K562 (cell line): Measurements from ENCODE around the gene CEND1. TPM values are rescaled to one million over a fixed set of nuclear protein-coding genes. Genes with fewer than 3 reads are reported as not detected.

Source experiments
- E2F3 ChIP-seq: fragments of 250-450 bp; sonication (Bioruptor Pico); IDR thresholded peaks from 2 replicates; pipeline ENCODE4 v1.4.0; 2020; ENCODE audit warnings: mild to moderate bottlenecking
- ESRRB ChIP-seq: fragments of 250-450 bp; sonication (Bioruptor Pico); IDR thresholded peaks from 2 replicates; pipeline ENCODE4 v1.5.0; 2020; ENCODE audit warnings: mild to moderate bottlenecking, moderate library complexity, borderline replicate concordance
- FOXP1 ChIP-seq: sonication (generic); formaldehyde crosslinking; IDR thresholded peaks from 2 replicates; pipeline ENCODE4 v1.8.0; 2022; ENCODE audit warnings: mild to moderate bottlenecking, missing genetic modification reagents
- HMG20A ChIP-seq: fragments of 450-650 bp; formaldehyde crosslinking; conservative IDR thresholded peaks from 2 replicates; pipeline ENCODE4 v1.4.0; 2020; ENCODE audit warnings: mild to moderate bottlenecking, mixed read lengths
- ILF3 ChIP-seq: fragments of 450-650 bp; IDR thresholded peaks from 2 replicates; pipeline ENCODE4 v1.6.1; 2018; ENCODE audit warnings: antibody characterized with exemption, mild to moderate bottlenecking, moderate library complexity, borderline replicate concordance
- KAT8 ChIP-seq: fragments of 450-650 bp; IDR thresholded peaks from 2 replicates; pipeline ENCODE4 v1.6.1; 2016; ENCODE audit warnings: low read depth, mild to moderate bottlenecking
- MTA3 ChIP-seq: fragments of 450-650 bp; formaldehyde crosslinking; IDR thresholded peaks from 2 replicates; pipeline ENCODE4 v1.6.1; 2017; ENCODE audit warnings: mild to moderate bottlenecking, borderline replicate concordance
- NEUROD1 ChIP-seq: fragments of 150-350 bp; IDR thresholded peaks from 2 replicates; pipeline ENCODE4 v1.6.1; 2014; ENCODE audit warnings: borderline replicate concordance, low read length, low read depth; ENCODE audit not compliant: partially characterized antibody
- RCOR1 ChIP-seq, 2 experiments: IDR thresholded peaks; 2 replicates each; pipeline ENCODE4 v1.6.1; 2012; ENCODE audit warnings: low read depth in 2 of 2, low read length in 2 of 2, borderline replicate concordance in 1 of 2, improper control_type of control experiment in 1 of 2
- SRF ChIP-seq, 2 experiments: fragments of 250-450, 450-650 bp in 1 of 2; sonication (Bioruptor Pico) in 1 of 2; sonication (generic) in 1 of 2; formaldehyde crosslinking; IDR thresholded peaks; 2 replicates each; pipeline versions ENCODE4 v1.5.0 to v1.5.1; 2020 to 2022; ENCODE audit warnings: mild to moderate bottlenecking in 1 of 2, missing genetic modification reagents in 1 of 2
- TCF7L2 ChIP-seq: fragments of 150-350 bp; IDR thresholded peaks from 2 replicates; pipeline ENCODE4 v1.6.1; 2016; ENCODE audit warnings: low read depth, mild to moderate bottlenecking, low read length, moderate library complexity
- TGIF2 ChIP-seq: sonication (generic); formaldehyde crosslinking; IDR thresholded peaks from 2 replicates; pipeline ENCODE4 v1.8.1; 2022; ENCODE audit warnings: mild to moderate bottlenecking, missing genetic modification reagents, moderate library complexity
- WHSC1 ChIP-seq: IDR thresholded peaks from one replicate; pipeline ENCODE4 v1.6.1; 2012; ENCODE audit warnings: low read length, control low read depth, inconsistent platforms
- ZC3H4 ChIP-seq: sonication (generic); formaldehyde crosslinking; IDR thresholded peaks from 2 replicates; pipeline ENCODE4 v1.9.0; 2021; ENCODE audit warnings: missing genetic modification reagents, borderline replicate concordance
- ZFX ChIP-seq: sonication (generic); formaldehyde crosslinking; IDR thresholded peaks from 2 replicates; pipeline ENCODE4 v1.8.0; 2022; ENCODE audit warnings: mild to moderate bottlenecking, missing genetic modification reagents, moderate library complexity
- ZNF41 ChIP-seq: fragments of 250-450 bp; sonication (Bioruptor Pico); conservative IDR thresholded peaks from 2 replicates; pipeline ENCODE4 v1.4.0; 2020; ENCODE audit warnings: mild to moderate bottlenecking
- ZNF57 ChIP-seq: fragments of 450-650 bp; formaldehyde crosslinking; IDR thresholded peaks from 2 replicates; pipeline ENCODE4 v1.4.0; 2020; ENCODE audit warnings: mild to moderate bottlenecking, moderate library complexity
- ZNF79 ChIP-seq: fragments of 250-450 bp; sonication (Bioruptor Pico); IDR thresholded peaks from 2 replicates; pipeline ENCODE4 v1.4.0; 2020; ENCODE audit warnings: low read depth, mild to moderate bottlenecking, moderate library complexity
- polyA plus RNA-seq, 8 experiments: library from polyadenylated mRNA; depleted of rRNA in 4 of 8; stranded (reverse) in 5 of 8; unstranded in 3 of 8; fragments of >200 nt; fragmentation: Nextera tagmentation in 2 of 8; fragmentation: Illumina TruSeq in 1 of 8; extraction: Ambion mirVana in 2 of 8; extraction: Trizol in 1 of 8; gene quantifications; 2 replicates each; pipeline versions ENCODE4 v1.2.1 to v1.2.3, GENCODE V29; 2011 to 2014; ENCODE audit warnings: inconsistent platforms in 1 of 8, missing spikeins in 1 of 8
- total RNA-seq, 7 experiments: library from RNA; depleted of rRNA in 6 of 7; stranded (reverse); fragments of >200 nt in 6 of 7; fragmentation: Illumina TruSeq in 2 of 7; extraction: Trizol in 2 of 7; gene quantifications; 2 replicates each; pipeline versions ENCODE4 v1.2.1 to v1.2.3, GENCODE V29; 2011 to 2021; ENCODE audit warnings: low replicate concordance in 1 of 7
- TF ChIP-seq, protein P1 (sequence below): fragments of 450-650 bp; IDR thresholded peaks from 2 replicates; pipeline ENCODE4 v1.7.0; 2016; ENCODE audit warnings: borderline replicate concordance
- TF ChIP-seq, protein P2 (sequence below): fragments of 450-650 bp; IDR thresholded peaks from 2 replicates; pipeline ENCODE4 v1.6.1; 2016; ENCODE audit warnings: antibody characterized with exemption
- TF ChIP-seq, protein P3 (sequence below): fragments of 450-650 bp; conservative IDR thresholded peaks from 2 replicates; pipeline ENCODE4 v1.6.1; 2016; ENCODE audit warnings: missing genetic modification characterization, low read depth, mild to moderate bottlenecking, missing compliant biosample characterization, moderate library complexity

CEND1 gene
- total and polyA plus RNA-seq, 9 of the 15 experiments (the other 6 are each of a cell fraction or from before 2014, with no cell fraction given) = 0.13 to 0.18 (median 0.16) TPM; not detected in 6

DNA sequence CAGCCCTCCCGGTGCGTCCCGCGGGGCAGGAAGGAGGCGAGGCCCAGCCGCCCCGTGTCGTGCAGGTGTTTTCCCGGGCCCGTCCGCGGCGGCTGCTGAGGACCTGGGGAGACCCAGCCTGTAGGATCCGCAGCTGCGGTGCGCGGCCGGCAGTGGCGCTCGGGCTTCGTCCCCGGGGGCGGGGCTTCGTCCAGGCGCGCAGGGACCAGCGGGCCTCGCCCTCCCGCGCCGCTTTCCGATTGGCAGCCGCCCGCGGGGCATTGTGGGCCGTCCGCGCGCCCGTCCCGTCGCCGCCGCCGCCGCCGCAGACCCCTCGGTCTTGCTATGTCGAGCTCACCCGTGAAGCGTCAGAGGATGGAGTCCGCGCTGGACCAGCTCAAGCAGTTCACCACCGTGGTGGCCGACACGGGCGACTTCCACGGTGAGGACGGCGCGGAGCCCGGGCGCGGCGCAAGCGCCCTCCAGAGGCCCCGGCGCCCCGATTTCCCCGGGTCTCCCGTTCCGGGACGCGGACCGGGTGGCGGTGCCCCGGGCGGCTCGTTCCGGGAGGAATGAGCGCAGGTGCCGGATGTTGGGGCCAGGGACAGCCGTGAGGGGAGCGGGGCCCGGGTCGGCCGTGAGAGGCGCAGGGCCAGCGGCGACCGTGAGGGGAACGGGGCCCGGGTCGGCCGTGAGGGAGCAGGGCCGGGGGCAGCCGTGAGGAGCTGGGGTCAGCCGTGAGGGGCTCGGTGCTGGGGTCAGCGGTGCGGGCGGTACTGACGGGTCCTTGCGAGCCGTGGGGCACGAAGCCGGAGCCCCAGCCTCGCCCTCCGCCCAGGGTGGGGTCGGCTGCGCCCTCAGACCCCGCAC, 42.5 kb downstream of the CEND1 start, which contains the start of gene TALDO1 (continued):
- TF ChIP-seq ZC3H4 (CRISPR knock-in tag) (peak; percentile 85), HMG20A (CRISPR knock-in tag) (no peak), KAT8 (no peak), ZNF57 (CRISPR knock-in tag) (no peak), TGIF2 (CRISPR knock-in tag) (peak; percentile 91; the same call in 1 of the 2 replicates), E2F3 (CRISPR knock-in tag) (no peak), ZNF41 (no peak), WHSC1 (no peak), TCF7L2 (no peak), SRF (CRISPR knock-in tag; IDR thresholded peaks at IDR 0.05) (no peak), MTA3 (peak; percentile 88), ZFX (CRISPR knock-in tag) (peak; percentile 84), ESRRB (CRISPR knock-in tag) (no peak), RCOR1 (IDR thresholded peaks at IDR 0.05; ENCODE audit: borderline replicate concordance in 1 of 2, low read depth in 2 of 2, low read length in 2 of 2) (no peak), NEUROD1 (no peak), ZNF79 (CRISPR knock-in tag) (no peak), FOXP1 (peak; percentile 62; the same call in 1 of the 2 replicates), ILF3 (no peak)
- TF ChIP-seq, protein P1, sequence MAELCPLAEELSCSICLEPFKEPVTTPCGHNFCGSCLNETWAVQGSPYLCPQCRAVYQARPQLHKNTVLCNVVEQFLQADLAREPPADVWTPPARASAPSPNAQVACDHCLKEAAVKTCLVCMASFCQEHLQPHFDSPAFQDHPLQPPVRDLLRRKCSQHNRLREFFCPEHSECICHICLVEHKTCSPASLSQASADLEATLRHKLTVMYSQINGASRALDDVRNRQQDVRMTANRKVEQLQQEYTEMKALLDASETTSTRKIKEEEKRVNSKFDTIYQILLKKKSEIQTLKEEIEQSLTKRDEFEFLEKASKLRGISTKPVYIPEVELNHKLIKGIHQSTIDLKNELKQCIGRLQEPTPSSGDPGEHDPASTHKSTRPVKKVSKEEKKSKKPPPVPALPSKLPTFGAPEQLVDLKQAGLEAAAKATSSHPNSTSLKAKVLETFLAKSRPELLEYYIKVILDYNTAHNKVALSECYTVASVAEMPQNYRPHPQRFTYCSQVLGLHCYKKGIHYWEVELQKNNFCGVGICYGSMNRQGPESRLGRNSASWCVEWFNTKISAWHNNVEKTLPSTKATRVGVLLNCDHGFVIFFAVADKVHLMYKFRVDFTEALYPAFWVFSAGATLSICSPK = no peak
- TF ChIP-seq, protein P2, sequence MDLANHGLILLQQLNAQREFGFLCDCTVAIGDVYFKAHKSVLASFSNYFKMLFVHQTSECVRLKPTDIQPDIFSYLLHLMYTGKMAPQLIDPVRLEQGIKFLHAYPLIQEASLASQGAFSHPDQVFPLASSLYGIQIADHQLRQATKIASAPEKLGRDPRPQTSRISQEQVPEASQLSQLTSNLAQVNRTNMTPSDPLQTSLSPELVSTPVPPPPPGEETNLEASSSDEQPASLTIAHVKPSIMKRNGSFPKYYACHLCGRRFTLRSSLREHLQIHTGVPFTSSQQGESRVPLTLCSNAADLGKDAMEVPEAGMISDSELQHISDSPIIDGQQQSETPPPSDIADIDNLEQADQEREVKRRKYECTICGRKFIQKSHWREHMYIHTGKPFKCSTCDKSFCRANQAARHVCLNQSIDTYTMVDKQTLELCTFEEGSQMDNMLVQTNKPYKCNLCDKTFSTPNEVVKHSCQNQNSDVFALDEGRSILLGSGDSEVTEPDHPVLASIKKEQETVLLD = no peak
- TF ChIP-seq, protein P3, sequence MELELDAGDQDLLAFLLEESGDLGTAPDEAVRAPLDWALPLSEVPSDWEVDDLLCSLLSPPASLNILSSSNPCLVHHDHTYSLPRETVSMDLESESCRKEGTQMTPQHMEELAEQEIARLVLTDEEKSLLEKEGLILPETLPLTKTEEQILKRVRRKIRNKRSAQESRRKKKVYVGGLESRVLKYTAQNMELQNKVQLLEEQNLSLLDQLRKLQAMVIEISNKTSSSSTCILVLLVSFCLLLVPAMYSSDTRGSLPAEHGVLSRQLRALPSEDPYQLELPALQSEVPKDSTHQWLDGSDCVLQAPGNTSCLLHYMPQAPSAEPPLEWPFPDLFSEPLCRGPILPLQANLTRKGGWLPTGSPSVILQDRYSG (tag) = no peak
